Heart left ventricle (tissue), 16 donors: Measurements from ENCODE around the gene PAQR5. TPM values are rescaled to one million over a fixed set of nuclear protein-coding genes. Genes with fewer than 3 reads are reported as not detected.
A peak's percentile ranks its signal among the peaks of the same experiment; 100 is the strongest.

Experiments used
- ATAC-seq, 4 donors: fragments of 200-7000 bp; cut with Tn5 transposase; one replicate each; pipeline ENCODE4 v1.9.1; 2020 to 2022; ENCODE audit warnings: moderate library complexity in 4 of 4, mild to moderate bottlenecking in 3 of 4, moderate number of reproducible peaks in 1 of 4
- DNase-seq, 5 donors: peaks; one replicate each; pipeline ENCODE4 v3.0.0-alpha.2; 2020
- H3K27ac ChIP-seq, 12 donors: fragments of 200-600 bp; sonication (generic) in 4 of 12; one replicate each; pipeline versions ENCODE4 v1.5.0 to v1.8.0; 2016 to 2022; ENCODE audit warnings: mild to moderate bottlenecking in 2 of 12
- H3K27me3 ChIP-seq, 9 donors: fragments of 200-600 bp; sonication (generic) in 2 of 9; one replicate each; pipeline versions ENCODE4 v1.5.1 to v1.8.0; 2016 to 2022; ENCODE audit warnings: mild to moderate bottlenecking in 3 of 9
- H3K36me3 ChIP-seq, 9 donors: fragments of 200-600 bp; sonication (generic) in 2 of 9; one replicate each; pipeline versions ENCODE4 v1.5.0 to v1.8.0; 2018 to 2022; ENCODE audit warnings: mild to moderate bottlenecking in 2 of 9
- H3K4me1 ChIP-seq, 12 donors: fragments of 200-600 bp; sonication (generic) in 4 of 12; one replicate each; pipeline versions ENCODE4 v1.5.0 to v1.8.0; 2016 to 2022; ENCODE audit warnings: mild to moderate bottlenecking in 3 of 12
- H3K4me3 ChIP-seq, 12 donors: fragments of 200-600 bp; sonication (generic) in 4 of 12; one replicate each; pipeline versions ENCODE4 v1.5.0 to v1.8.0; 2017 to 2022; ENCODE audit warnings: mild to moderate bottlenecking in 9 of 12, moderate library complexity in 4 of 12
- H3K9me3 ChIP-seq, 12 donors: fragments of 200-600 bp; sonication (generic) in 4 of 12; one replicate each; pipeline versions ENCODE4 v1.5.0 to v1.8.0; 2016 to 2022; ENCODE audit warnings: mild to moderate bottlenecking in 1 of 12
- POLR2A ChIP-seq, 2 donors: fragments of 450-650 bp; IDR thresholded peaks; one replicate each; pipeline ENCODE4 v1.6.1; 2017; ENCODE audit warnings: antibody characterized with exemption in 2 of 2, mild to moderate bottlenecking in 2 of 2, moderate library complexity in 2 of 2
- WGBS, 4 donors: extraction: QIAGEN DNeasy Blood & Tissue Kit in 2 of 4; methylation state at CpG; one replicate each; pipeline versions ENCODE4 v1.1.5 to v1.1.7; 2013 to 2018; 5-methylcytosine and 5-hydroxymethylcytosine counted together
- intact Hi-C, 10 donors: fragments of 100-400 bp; cut with DNase I; formaldehyde crosslinking; loops; one replicate each; pipeline versions ENCODE4 v1.11.1 to v1.14.2; 2022
- polyA plus RNA-seq, 2 donors: library from polyadenylated mRNA; stranded (reverse); fragments of 200-250 nt; gene quantifications; one replicate each; pipeline ENCODE4 v1.2.3, GENCODE V29; 2013
- total RNA-seq, 9 donors: library from RNA; depleted of rRNA in 2 of 9; stranded (reverse); fragments of >200 nt in 2 of 9; fragmentation: NEBNext Ultra II Directional in 3 of 9; extraction: Animal tissue kit (Norgen Biotek cat#: 25700) in 3 of 9; gene quantifications; one replicate each; pipeline versions ENCODE4 v1.1.0 to v1.2.4, GENCODE V29; 2016 to 2023
- TF ChIP-seq, protein P1 (sequence below), 12 donors: fragments of 200-600 bp; sonication (generic) in 4 of 12; IDR thresholded peaks; one replicate each; pipeline versions ENCODE4 v1.5.0 to v1.8.0; 2018 to 2022; ENCODE audit warnings: antibody characterized with exemption in 12 of 12, mild to moderate bottlenecking in 5 of 12
- donor health status: ischemic (EF 13 %, LVEDD 7.1; RV severe dilation, severe dysfunction).
- donor health status: healthy with polysubstance abuse.
- donor health status: DM: no; HTN: yes; CAD: no.
- donor health status: DM: no; HTN: no; CAD: no.
- donor health status: ischemic (EF 25% LVEDD 6.9; RV normal size, moderate dysfunction).
- donor health status: ischemic (EF 25% LVEDD 5.7; RV mildly dilated, moderate dysfunction).
- donor health status: healthy.
- donor health status: DM: yes; HTN: yes; CAD: no.
- donor health status: ischemic (EF 35%, LVEDD 5.7; RV mildly dilated, moderate dysfunction).
- donor health status: nonischemic (EF 11% LVEDD 7.7; RV severe dilation, severe dysfunction).
- donor health status: DM: yes; HTN: yes; CAD: no.
- donor health status: PGD.
- donor health status: ischemic (EF 29% LVEDD 5.4; RV normal size, mild dysfunction).
- donor health status: nonischemic (EF 23%, LVEDD 6.1; RV moderate dilation, normal function).

The PAQR5 gene
- total and polyA plus RNA-seq, 11 donors = 0.27 to 1.6 (median 1.1) TPM

DNA sequence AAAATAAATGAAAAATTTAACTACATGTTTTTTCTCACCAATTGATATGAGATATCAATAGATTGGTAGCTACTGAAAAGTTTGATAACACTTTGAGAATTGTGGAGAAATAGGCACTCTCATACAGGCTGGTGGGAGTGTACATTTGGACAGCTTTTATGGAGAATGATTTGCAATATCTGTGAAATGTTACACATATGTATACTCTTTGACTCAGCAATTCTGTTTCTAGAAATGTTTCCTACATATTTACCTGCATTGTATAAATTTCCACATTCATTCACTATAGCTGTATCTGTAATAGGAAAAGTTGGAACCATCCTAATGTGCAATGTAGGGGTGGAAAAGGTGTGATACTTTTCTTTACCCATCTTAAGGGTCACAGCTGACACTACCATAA, 113.6 kb downstream of the PAQR5 start:
- H3K27me3 ChIP-seq = no peaks in the 10 kb centered on the region
- intact Hi-C loops = loop anchor here in 3 of 10 donors (5.0 kb wide), 2 partner anchors 40 to 355 kb away; partner anchors contain the start of gene RPLP1 (in 2 of the 3)
- ATAC-seq (no peak), DNase-seq (no peak)
- TF ChIP-seq POLR2A (IDR thresholded peaks at IDR 0.05) = no peak
- TF ChIP-seq, protein P1, sequence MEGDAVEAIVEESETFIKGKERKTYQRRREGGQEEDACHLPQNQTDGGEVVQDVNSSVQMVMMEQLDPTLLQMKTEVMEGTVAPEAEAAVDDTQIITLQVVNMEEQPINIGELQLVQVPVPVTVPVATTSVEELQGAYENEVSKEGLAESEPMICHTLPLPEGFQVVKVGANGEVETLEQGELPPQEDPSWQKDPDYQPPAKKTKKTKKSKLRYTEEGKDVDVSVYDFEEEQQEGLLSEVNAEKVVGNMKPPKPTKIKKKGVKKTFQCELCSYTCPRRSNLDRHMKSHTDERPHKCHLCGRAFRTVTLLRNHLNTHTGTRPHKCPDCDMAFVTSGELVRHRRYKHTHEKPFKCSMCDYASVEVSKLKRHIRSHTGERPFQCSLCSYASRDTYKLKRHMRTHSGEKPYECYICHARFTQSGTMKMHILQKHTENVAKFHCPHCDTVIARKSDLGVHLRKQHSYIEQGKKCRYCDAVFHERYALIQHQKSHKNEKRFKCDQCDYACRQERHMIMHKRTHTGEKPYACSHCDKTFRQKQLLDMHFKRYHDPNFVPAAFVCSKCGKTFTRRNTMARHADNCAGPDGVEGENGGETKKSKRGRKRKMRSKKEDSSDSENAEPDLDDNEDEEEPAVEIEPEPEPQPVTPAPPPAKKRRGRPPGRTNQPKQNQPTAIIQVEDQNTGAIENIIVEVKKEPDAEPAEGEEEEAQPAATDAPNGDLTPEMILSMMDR (IDR thresholded peaks at IDR 0.05) = no peak
- peaks cover 0 to 15% (median 2%) of the 10 kb centered on the region in 12 donors for H3K4me1 ChIP-seq
- no peaks in the 10 kb centered on the region for H3K9me3 ChIP-seq
- no peaks in the 10 kb centered on the region for H3K36me3 ChIP-seq
- no peak overlapping the region for H3K27ac ChIP-seq
- H3K4me3 ChIP-seq = no peak overlapping the region

DNA sequence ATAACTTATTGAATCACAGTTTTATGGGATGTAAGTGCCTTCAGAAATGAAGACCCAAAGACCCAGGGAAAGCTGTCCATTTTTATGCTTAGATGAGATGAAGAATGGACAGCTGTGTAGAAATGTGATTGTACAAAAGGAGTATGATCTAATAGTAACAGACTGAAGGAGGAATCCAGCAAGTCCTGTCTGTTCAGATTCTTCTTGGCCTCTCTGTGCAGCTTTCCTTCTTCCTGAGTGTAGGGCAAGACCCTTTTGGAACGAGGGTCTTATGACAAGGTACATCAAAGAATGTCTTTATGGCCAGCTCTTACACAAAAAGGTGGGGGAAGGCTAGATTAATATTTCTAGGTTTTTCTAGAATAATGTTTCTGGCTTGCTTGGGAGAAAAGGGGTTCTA, 114.0 kb downstream of the PAQR5 start:
- H3K27me3 ChIP-seq = no peaks in the 10 kb centered on the region
- DNase-seq = no peak
- no peaks in the 10 kb centered on the region for H3K36me3 ChIP-seq
- H3K4me1 ChIP-seq = peaks cover 0 to 15% (median 2%) of the 10 kb centered on the region in 12 donors
- WGBS, 4 donors = 81 to 84% (median 83%) methylated on average over 1 of the region's 1 CpG
- TF ChIP-seq, protein P1 (IDR thresholded peaks at IDR 0.05) = no peak
- no peak for ATAC-seq
- intact Hi-C loops = loop anchor here in 3 of 10 donors (5.0 kb wide), 2 partner anchors 40 to 355 kb away; partner anchors contain the start of gene RPLP1 (in 2 of the 3)
- no peak overlapping the region for H3K27ac ChIP-seq
- H3K9me3 ChIP-seq = no peaks in the 10 kb centered on the region
- no peak overlapping the region for H3K4me3 ChIP-seq

DNA sequence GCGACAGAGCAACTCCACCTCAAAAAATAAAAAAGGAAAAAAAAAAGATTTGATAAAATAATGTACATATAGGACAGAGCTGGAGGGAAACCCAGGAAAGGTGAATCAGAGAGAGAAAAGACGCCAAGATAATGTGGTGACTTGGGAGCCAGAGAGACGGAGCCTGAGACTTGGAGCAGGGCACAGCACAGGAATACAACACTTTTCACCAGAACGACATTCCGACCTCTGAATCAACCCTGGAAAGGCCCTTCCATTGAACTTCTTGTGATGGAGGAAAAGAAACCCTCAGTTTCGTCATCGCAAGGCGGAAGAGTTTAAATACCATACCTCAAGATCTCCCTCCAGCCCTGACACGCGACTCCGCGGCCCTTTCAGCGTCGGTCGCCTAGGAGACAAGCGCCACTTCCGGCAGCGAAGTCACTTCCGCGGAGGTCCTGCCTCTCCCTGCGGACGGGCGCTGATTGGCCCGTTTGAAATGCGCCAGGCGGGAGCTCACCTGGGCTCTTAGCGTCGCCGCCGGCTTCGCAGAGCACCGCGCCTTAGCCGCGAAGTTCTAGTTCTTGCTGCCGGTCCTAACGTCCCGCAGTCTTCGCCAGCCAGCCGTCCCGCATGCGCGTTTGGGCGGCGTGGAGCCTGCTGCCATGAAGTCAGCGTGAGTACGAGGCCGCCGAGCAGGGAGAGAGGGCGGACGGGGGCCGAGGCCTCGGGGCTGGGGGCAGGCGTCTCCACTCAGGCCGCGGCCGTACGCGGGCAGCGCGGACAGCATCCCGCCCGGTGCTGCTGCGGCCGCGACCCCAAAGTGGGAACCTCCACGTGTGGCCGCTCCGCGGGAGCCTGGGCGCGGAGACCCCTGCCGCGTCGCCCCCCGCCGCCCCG, 115.3 kb downstream of the PAQR5 start, which contains the start of gene KIF23:
Gene KIF23, plus strand, starts transcription at position 528 of the 879 bp plus-strand sequence. Its CDS starts 117 bp downstream, at position 645.
- peak within 1 kb of the TSS; percentile 55 to 91 (median 79) for H3K4me3 ChIP-seq
- 2% methylated on average over 51 to 78 of the region's 78 CpGs for WGBS, 4 donors
- ATAC-seq (peak; percentile 92 to 98 (median 98)), DNase-seq (peak; percentile 84 to 94 (median 92))
- TF ChIP-seq, protein P1 (IDR thresholded peaks at IDR 0.05) = no peak
- no peak for TF ChIP-seq POLR2A (IDR thresholded peaks at IDR 0.05)
- intact Hi-C loops = loop anchor here in 3 of 10 donors (5.0 kb wide), 2 partner anchors 38 to 357 kb away; partner anchors contain the start of gene RPLP1 (in 2 of the 3)
- H3K4me1 ChIP-seq = peaks cover 0 to 15% (median 2%) of the 10 kb centered on the region in 12 donors
- no peaks in the 10 kb centered on the region for H3K27me3 ChIP-seq
- H3K9me3 ChIP-seq = no peaks in the 10 kb centered on the region
- peak within 1 kb of the TSS in 6 of 12 donors; percentile 13 to 51 (median 34) for H3K27ac ChIP-seq
- no peaks in the 10 kb centered on the region for H3K36me3 ChIP-seq

DNA sequence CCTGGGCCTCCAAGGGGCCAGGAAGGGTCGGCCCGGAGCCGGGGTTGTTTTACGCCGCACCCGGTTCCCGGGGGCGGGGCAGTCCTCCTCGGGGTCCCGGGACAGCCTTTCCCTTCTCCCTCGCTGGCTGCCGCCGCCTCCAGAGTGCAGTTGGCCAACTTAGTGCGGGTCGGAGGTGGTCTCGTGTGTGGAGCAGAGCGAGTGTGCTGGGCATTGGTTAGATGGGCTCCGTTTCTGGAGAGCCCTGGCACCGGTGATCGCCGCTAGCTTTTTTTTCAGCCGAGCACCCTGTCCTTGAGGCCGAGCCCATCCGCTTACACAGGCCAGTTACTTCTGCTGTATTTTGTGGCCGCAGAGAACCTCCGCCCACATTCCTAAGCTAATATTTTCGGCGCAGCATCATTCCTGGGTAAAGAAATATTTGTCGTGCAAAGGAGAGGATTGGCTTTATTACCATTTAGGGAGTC, 116.0 kb downstream of the PAQR5 start:
- DNase-seq (peak in 2 of 5 donors; percentile 14 to 32), ATAC-seq (peak; percentile 32 to 64 (median 40))
- TF ChIP-seq, protein P1 (IDR thresholded peaks at IDR 0.05) = no peak
- no peak for TF ChIP-seq POLR2A (IDR thresholded peaks at IDR 0.05)
- Histone ChIP-seq H3K9me3 (no peaks in the 10 kb centered on the region), H3K27ac (peak overlapping the region in 6 of 12 donors; percentile 13 to 51 (median 34)), H3K4me1 (peaks cover 0 to 15% (median 2%) of the 10 kb centered on the region in 12 donors), H3K27me3 (no peaks in the 10 kb centered on the region), H3K36me3 (no peaks in the 10 kb centered on the region), H3K4me3 (peak overlapping the region; percentile 55 to 91 (median 79))
- intact Hi-C loops = loop anchor here in 3 of 10 donors (5.0 kb wide), 2 partner anchors 38 to 357 kb away; partner anchors contain the start of gene RPLP1 (in 2 of the 3)
- WGBS, 4 donors = 0 to 2% (median 0%) methylated on average over 8 to 29 of the region's 29 CpGs
